Measurements from ENCODE around the gene IRF2. TPM values are rescaled to one million over a fixed set of nuclear protein-coding genes. Genes with fewer than 3 reads are reported as not detected.

The IRF2 gene
- polyA plus RNA-seq, 2 of the 4 experiments (the other 2 are of a cell fraction) = 11.0 to 23.5 TPM

- TF ChIP-seq, protein P1, sequence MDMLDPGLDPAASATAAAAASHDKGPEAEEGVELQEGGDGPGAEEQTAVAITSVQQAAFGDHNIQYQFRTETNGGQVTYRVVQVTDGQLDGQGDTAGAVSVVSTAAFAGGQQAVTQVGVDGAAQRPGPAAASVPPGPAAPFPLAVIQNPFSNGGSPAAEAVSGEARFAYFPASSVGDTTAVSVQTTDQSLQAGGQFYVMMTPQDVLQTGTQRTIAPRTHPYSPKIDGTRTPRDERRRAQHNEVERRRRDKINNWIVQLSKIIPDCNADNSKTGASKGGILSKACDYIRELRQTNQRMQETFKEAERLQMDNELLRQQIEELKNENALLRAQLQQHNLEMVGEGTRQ (IDR thresholded peaks at IDR 0.05) = no peak
- TF ChIP-seq PBX3 (IDR thresholded peaks at IDR 0.05) (no peak), POLR2A (IDR thresholded peaks at IDR 0.05; ENCODE audit: low read length) (no peak), JUN (IDR thresholded peaks at IDR 0.05) (no peak), CEBPB (IDR thresholded peaks at IDR 0.05) (no peak), MAFK (IDR thresholded peaks at IDR 0.05; ENCODE audit: partially characterized antibody) (no peak)
Measured at GRCh38 chr4:184428787-184429186, 45.6 kb downstream of the IRF2 start (continued).

DNA sequence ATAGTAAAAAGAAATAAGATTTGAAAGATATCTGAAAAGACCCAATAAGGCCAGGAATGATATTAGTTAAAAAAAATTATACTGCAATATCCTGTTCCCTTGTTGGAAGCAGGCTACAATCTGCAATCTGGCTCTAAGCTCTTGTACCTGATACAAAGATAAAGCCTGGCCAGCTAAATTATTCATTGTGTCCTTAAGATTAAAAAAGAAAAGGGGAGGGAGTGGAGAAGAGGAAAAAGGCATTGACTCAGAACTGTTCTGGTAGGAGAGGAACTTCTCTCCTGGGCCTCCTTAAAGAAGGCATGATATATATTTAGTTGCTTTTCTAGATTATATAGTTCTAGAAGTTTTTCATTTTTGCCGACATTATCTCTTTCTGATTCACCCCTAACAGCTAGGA is 46.7 kb downstream of the IRF2 start:
- ChIA-PET CTCF (interaction anchor here (0.6 kb wide), 1 partner anchor 666 kb away, joined by 3 read pairs; no protein-coding TSS in a partner anchor), POLR2A (no interaction called here)
- Histone ChIP-seq H3K27ac (no peak overlapping the region), H3K9me3 (no peaks in the 10 kb centered on the region), H3K4me2 (no peak overlapping the region), H3K4me1 (no peaks in the 10 kb centered on the region), H3K4me3 (no peak overlapping the region)
- no peak for TF ChIP-seq FOXS1 (CRISPR knock-in tag; IDR thresholded peaks at IDR 0.05)
- TF ChIP-seq, protein P2, sequence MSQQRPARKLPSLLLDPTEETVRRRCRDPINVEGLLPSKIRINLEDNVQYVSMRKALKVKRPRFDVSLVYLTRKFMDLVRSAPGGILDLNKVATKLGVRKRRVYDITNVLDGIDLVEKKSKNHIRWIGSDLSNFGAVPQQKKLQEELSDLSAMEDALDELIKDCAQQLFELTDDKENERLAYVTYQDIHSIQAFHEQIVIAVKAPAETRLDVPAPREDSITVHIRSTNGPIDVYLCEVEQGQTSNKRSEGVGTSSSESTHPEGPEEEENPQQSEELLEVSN (IDR thresholded peaks at IDR 0.05; ENCODE audit: borderline replicate concordance, low read depth) = no peak
- TF ChIP-seq ZSCAN20 (CRISPR knock-in tag; IDR thresholded peaks at IDR 0.05) = no peak
- TF ChIP-seq KDM1A (IDR thresholded peaks at IDR 0.05; ENCODE audit: low read depth) = no peak
- TF ChIP-seq MAZ (IDR thresholded peaks at IDR 0.05; ENCODE audit: borderline replicate concordance, low read depth, low read length) = no peak
- no peak for TF ChIP-seq HEYL (CRISPR knock-in tag; IDR thresholded peaks at IDR 0.05)
- no peak for TF ChIP-seq NPAS2 (CRISPR knock-in tag; IDR thresholded peaks at IDR 0.05; ENCODE audit: borderline replicate concordance)
- TF ChIP-seq, protein P3, sequence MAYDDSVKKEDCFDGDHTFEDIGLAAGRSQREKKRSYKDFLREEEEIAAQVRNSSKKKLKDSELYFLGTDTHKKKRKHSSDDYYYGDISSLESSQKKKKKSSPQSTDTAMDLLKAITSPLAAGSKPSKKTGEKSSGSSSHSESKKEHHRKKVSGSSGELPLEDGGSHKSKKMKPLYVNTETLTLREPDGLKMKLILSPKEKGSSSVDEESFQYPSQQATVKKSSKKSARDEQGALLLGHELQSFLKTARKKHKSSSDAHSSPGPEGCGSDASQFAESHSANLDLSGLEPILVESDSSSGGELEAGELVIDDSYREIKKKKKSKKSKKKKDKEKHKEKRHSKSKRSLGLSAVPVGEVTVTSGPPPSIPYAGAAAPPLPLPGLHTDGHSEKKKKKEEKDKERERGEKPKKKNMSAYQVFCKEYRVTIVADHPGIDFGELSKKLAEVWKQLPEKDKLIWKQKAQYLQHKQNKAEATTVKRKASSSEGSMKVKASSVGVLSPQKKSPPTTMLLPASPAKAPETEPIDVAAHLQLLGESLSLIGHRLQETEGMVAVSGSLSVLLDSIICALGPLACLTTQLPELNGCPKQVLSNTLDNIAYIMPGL (CRISPR knock-in tag; IDR thresholded peaks at IDR 0.05; ENCODE audit: borderline replicate concordance) = no peak
- no peak for TF ChIP-seq CEBPB (IDR thresholded peaks at IDR 0.05)
- no peak for TF ChIP-seq HES2 (IDR thresholded peaks at IDR 0.05)
- TF ChIP-seq, protein P1 (IDR thresholded peaks at IDR 0.05) = no peak
- FAIRE-seq (no peak), DNase-seq (ENCODE audit: low read depth in 1 of 2, low spot score in 1 of 2) (no peak), ATAC-seq (no peak)
- WGBS (ENCODE audit: missing lambda C conversion rate) = 58% methylated on average over 1 of the region's 1 CpG

DNA sequence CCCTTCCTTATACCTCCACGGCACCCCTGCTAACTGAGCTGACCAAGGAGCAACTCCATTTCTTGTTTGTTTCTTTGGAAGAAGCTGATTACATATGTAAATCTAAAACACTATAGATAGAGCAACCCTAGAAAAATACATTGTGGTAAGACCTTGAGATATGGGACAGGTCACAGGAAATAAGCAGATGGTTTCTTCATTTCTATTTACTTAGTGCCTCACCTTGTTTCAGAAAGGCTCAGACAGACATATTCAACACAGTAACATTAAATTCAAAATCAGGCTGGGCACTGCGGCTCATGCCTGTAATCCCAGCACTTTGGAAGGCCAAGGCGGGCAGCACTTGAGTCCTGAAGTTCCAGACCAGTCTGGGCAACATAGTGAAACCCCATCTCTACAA is 47.3 kb downstream of the IRF2 start:
- no peaks in the 10 kb centered on the region; the same call in 2 of the 3 replicates for H3K9me3 ChIP-seq
- TF ChIP-seq SREBF2 (IDR thresholded peaks at IDR 0.05) = no peak
- TF ChIP-seq FOXS1 (CRISPR knock-in tag; IDR thresholded peaks at IDR 0.05) = no peak
- TF ChIP-seq EHF (CRISPR knock-in tag; IDR thresholded peaks at IDR 0.05) = no peak
- TF ChIP-seq RAD21 (conservative IDR thresholded peaks at IDR 0.05 in 1 of 2, IDR thresholded peaks at IDR 0.05 in 1 of 2) = no peak
- no peak for TF ChIP-seq KDM5A (IDR thresholded peaks at IDR 0.05)
- TF ChIP-seq, protein P4, sequence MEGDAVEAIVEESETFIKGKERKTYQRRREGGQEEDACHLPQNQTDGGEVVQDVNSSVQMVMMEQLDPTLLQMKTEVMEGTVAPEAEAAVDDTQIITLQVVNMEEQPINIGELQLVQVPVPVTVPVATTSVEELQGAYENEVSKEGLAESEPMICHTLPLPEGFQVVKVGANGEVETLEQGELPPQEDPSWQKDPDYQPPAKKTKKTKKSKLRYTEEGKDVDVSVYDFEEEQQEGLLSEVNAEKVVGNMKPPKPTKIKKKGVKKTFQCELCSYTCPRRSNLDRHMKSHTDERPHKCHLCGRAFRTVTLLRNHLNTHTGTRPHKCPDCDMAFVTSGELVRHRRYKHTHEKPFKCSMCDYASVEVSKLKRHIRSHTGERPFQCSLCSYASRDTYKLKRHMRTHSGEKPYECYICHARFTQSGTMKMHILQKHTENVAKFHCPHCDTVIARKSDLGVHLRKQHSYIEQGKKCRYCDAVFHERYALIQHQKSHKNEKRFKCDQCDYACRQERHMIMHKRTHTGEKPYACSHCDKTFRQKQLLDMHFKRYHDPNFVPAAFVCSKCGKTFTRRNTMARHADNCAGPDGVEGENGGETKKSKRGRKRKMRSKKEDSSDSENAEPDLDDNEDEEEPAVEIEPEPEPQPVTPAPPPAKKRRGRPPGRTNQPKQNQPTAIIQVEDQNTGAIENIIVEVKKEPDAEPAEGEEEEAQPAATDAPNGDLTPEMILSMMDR (IDR thresholded peaks at IDR 0.05) = no peak
- TF ChIP-seq NPAS2 (CRISPR knock-in tag; IDR thresholded peaks at IDR 0.05; ENCODE audit: borderline replicate concordance) = no peak
- TF ChIP-seq EP300 (IDR thresholded peaks at IDR 0.05) = no peak
- TF ChIP-seq ZNF302 (CRISPR knock-in tag; IDR thresholded peaks at IDR 0.05) = no peak
- no peak for TF ChIP-seq NFE2L2 (conservative IDR thresholded peaks at IDR 0.05; ENCODE audit: low read length)
- TF ChIP-seq POLR2A (IDR thresholded peaks at IDR 0.05; ENCODE audit: low read length) = no peak
- TF ChIP-seq CBX8 (IDR thresholded peaks at IDR 0.05) = no peak
- no peak for TF ChIP-seq MAFK (IDR thresholded peaks at IDR 0.05; ENCODE audit: partially characterized antibody)
- no peak for TF ChIP-seq HOXA7 (CRISPR knock-in tag; IDR thresholded peaks at IDR 0.05)
- no peak for TF ChIP-seq FOSL2 (IDR thresholded peaks at IDR 0.05)
- TF ChIP-seq FOSL2 (CRISPR knock-in tag; IDR thresholded peaks at IDR 0.05) = no peak
- TF ChIP-seq FOSB (CRISPR knock-in tag; IDR thresholded peaks at IDR 0.05) = no peak
- no peak for TF ChIP-seq PHF8 (IDR thresholded peaks at IDR 0.05; ENCODE audit: borderline replicate concordance, low read depth)
- no peak for TF ChIP-seq TP53 (CRISPR knock-in tag; IDR thresholded peaks at IDR 0.05)
- TF ChIP-seq, protein P5, sequence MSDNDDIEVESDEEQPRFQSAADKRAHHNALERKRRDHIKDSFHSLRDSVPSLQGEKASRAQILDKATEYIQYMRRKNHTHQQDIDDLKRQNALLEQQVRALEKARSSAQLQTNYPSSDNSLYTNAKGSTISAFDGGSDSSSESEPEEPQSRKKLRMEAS (IDR thresholded peaks at IDR 0.05) = no peak
- H3K27ac ChIP-seq = no peak overlapping the region
- no peak for ATAC-seq
- no peak overlapping the region for H3K4me3 ChIP-seq
- H3K4me2 ChIP-seq = no peak overlapping the region
- H3K4me1 ChIP-seq = no peaks in the 10 kb centered on the region
- ChIA-PET POLR2A (no interaction called here), CTCF (no interaction called here)
- WGBS (ENCODE audit: missing lambda C conversion rate) = 95% methylated on average over 3 of the region's 3 CpGs
- no peak for FAIRE-seq
- no peak for DNase-seq (ENCODE audit: low read depth in 1 of 2, low spot score in 1 of 2)
